ENCODE results near the gene KIAA1614.

KIAA1614 gene

GRCh38 chr1:180912801-180913565 is at the start of gene KIAA1614:
TSS of gene KIAA1614 (plus strand) at chr1:180912897. CDS start at chr1:180913244, 347 bp downstream.
- no peak for DNase-seq

GRCh38 chr1:180863158-180863775 is 49.4 kb upstream of the KIAA1614 start:
- peak; percentile 64 for DNase-seq

- DNase-seq = peak; percentile 91
These were observed 30.7 kb upstream of the KIAA1614 start for GRCh38 chr1:180881806-180882509.

- DNase-seq = no peak
These were observed 28.0 kb upstream of the KIAA1614 start for GRCh38 chr1:180884588-180885300.

GRCh38 chr1:180886338-180886737 is 26.4 kb upstream of the KIAA1614 start:
- no peak for DNase-seq

GRCh38 chr1:180887841-180888240 is 24.9 kb upstream of the KIAA1614 start:
- no peak for DNase-seq

GRCh38 chr1:180888870-180889269 is 23.8 kb upstream of the KIAA1614 start:
- no peak for DNase-seq

- no peak for DNase-seq
These were observed 23.4 kb upstream of the KIAA1614 start for GRCh38 chr1:180889325-180889724.

- DNase-seq = no peak
These were observed 20.4 kb upstream of the KIAA1614 start for GRCh38 chr1:180892272-180892671.

GRCh38 chr1:180892675-180893074 is 20.0 kb upstream of the KIAA1614 start:
- DNase-seq = no peak

- DNase-seq = no peak
These were observed 19.1 kb upstream of the KIAA1614 start for GRCh38 chr1:180893614-180894013.

- no peak for DNase-seq
These were observed 16.5 kb upstream of the KIAA1614 start for GRCh38 chr1:180896161-180896560.

- no peak for DNase-seq
These were observed 14.1 kb upstream of the KIAA1614 start for GRCh38 chr1:180898441-180899219.

GRCh38 chr1:180899262-180899661 is 13.4 kb upstream of the KIAA1614 start:
- DNase-seq = no peak

GRCh38 chr1:180901076-180901990 is 11.4 kb upstream of the KIAA1614 start:
- DNase-seq = no peak

GRCh38 chr1:180902541-180902940 is 10.2 kb upstream of the KIAA1614 start:
- DNase-seq = no peak

GRCh38 chr1:180905927-180906326 is 6.8 kb upstream of the KIAA1614 start:
- DNase-seq = no peak

GRCh38 chr1:180906511-180906910 is 6.2 kb upstream of the KIAA1614 start:
- DNase-seq = no peak

- no peak for DNase-seq
These were observed 5.2 kb upstream of the KIAA1614 start for GRCh38 chr1:180907313-180908055.

GRCh38 chr1:180908074-180908765 is 4.5 kb upstream of the KIAA1614 start:
- no peak for DNase-seq
